Embryonic facial prominence (tissue), 1 donor: ENCODE results near the gene TSSK2.

Source experiments
- DNase-seq: peaks from one replicate; pipeline ENCODE4 v3.0.0-alpha.2; 2016; ENCODE audit errors: extremely low spot score

Gene TSSK2

DNA sequence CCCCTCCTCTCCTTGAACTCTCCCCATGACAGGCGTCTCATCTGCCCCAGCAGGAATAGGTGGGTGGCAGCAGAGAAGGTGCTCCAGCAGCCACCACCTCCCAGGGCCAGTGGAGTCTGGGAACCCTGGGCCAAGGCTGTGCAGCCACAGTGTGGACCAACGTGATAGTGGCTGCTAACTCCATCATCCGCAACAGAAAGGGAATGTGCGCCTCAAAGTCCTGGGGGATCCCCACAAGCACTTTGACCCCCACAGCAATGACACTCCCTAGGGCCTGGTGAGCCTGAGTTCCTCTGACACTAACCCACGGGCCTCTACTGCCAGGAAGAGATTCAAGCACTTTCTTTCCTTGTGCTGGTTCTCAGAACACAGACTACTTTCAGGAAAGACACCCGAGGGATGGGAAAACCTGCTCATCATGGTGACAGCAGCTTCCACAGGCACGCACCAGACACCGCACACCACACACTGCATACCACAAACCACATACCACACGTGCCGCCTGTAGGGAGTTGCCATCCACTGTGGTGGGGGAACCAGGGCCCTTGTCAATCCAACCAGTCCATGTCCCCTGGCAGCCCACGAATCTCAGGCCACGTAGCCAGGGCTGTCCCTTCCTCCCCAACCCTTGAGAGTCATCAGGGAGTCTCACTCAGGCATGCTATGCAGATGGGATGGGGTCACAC is 50.8 kb downstream of the TSSK2 start:
- DNase-seq = no peak
